SKM-1 (cell line): ENCODE results near the gene C1QTNF2.

Experiments
- DNase-seq: peaks from one replicate; lab custom pipeline; 2025; ENCODE audit not compliant: unreplicated experiment; lab: John Stamatoyannopoulos, UW

The C1QTNF2 gene

DNA sequence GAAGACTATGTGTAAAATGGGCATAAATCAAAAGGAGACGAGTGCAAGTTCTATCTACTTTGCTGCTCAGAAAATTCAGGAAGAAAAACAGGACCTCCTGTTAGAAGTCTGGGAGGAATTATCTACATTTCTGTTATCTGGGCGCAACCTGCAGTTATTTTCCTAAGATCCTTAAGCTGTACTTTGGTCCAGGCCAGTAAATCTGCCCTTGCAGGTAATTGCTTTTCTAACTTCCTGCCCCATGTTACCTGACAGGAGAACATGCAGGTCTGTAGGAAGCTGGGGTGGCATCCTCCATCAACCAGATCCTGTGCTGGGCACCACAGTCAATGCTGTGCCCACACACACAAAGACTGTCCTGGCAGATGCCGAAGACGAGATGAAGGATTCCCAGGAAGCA lies 63.7 kb downstream of the C1QTNF2 start:
- no peak for DNase-seq

DNA sequence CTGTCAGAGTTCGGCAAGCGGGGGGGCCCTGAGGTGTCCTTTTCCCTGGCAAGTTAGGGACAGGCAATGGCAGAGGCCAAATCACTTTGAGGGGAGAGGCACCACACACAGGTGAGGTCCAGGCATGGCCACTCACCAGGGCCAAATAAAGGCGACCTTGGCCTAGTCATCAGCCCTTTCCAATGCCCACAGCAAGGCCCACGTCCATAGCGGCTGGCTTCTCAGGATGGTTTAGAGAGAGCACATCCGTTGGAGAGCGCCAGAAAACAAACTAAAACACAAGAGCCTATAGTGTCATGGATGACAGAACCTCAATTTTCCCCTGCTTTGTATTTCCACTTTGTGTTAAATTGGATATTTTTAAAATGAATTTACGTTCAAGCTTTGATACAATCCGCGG lies 65.1 kb downstream of the C1QTNF2 start:
- no peak for DNase-seq

DNA sequence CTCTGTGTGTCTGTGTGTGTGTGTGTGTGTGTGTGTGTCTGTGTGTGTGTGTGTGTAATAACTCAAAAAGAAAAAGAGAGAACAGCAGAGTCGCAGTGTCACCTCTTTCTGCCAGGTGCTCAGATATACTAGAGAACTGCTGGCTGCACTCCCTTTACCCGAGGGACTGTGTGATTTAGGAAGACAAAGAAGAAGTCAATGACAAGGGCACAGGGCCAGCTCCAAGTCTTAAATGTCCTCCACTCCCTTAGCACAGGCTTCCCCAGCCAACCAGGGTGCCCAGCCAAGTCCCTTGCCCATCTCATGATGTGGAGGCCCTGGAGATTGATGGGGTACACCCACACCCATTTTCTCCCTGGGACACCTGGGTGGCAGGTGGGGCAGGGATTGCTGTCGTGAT lies 66.7 kb downstream of the C1QTNF2 start:
- no peak for DNase-seq

DNA sequence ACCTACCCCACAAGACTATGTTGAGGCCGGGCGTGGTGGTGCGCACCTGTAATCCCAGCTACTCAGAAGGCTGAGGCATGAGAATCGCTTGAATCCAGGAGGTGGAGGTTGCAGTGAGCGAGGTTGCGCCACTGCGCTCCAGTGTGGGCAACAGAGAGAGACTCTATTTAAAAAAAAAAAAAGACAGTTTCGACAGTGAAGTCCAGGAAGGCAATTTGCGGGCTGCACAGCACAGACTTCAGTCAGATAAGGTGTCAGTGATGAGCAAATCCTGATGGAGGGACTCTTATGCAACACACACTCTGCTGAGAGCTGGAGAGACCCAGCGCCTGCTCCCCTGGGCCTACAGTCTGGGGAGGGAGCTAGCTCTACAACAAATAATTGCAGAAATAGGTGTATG lies 72.2 kb downstream of the C1QTNF2 start:
- DNase-seq = peak; percentile 96

DNA sequence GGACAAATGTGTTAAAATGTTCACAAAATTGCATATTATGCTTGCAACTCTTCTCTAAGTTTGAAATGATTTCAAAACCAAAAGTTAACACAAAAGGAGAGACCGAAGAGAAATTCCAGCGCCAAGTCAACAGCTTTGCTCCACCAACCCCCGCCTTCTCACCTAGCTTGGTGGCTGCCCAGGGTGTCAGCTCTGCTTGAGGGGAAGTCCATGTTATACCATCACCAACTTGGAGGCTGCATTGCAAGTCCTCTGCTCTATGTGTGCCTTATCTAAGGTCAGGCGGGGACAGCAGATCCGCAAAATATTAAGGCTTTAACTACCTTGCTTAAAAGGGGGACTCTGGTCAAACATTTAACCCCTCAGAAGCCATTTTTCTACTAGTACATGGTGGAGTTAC lies 72.7 kb downstream of the C1QTNF2 start:
- DNase-seq = no peak
